Superior temporal gyrus (tissue), 1 donor: ENCODE measurements around the gene DPP3.
"Not testable (repeated sequence)": the region's sequence is repeated elsewhere in the genome, so short reads cannot be mapped to it uniquely, and the experiment has no call there.

ENCODE experiments used
- DNase-seq: peaks from one replicate; pipeline ENCODE4 v3.0.0-alpha.2; 2016; ENCODE audit errors: extremely low spot score

The DPP3 gene, protein sequence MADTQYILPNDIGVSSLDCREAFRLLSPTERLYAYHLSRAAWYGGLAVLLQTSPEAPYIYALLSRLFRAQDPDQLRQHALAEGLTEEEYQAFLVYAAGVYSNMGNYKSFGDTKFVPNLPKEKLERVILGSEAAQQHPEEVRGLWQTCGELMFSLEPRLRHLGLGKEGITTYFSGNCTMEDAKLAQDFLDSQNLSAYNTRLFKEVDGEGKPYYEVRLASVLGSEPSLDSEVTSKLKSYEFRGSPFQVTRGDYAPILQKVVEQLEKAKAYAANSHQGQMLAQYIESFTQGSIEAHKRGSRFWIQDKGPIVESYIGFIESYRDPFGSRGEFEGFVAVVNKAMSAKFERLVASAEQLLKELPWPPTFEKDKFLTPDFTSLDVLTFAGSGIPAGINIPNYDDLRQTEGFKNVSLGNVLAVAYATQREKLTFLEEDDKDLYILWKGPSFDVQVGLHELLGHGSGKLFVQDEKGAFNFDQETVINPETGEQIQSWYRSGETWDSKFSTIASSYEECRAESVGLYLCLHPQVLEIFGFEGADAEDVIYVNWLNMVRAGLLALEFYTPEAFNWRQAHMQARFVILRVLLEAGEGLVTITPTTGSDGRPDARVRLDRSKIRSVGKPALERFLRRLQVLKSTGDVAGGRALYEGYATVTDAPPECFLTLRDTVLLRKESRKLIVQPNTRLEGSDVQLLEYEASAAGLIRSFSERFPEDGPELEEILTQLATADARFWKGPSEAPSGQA

DNA sequence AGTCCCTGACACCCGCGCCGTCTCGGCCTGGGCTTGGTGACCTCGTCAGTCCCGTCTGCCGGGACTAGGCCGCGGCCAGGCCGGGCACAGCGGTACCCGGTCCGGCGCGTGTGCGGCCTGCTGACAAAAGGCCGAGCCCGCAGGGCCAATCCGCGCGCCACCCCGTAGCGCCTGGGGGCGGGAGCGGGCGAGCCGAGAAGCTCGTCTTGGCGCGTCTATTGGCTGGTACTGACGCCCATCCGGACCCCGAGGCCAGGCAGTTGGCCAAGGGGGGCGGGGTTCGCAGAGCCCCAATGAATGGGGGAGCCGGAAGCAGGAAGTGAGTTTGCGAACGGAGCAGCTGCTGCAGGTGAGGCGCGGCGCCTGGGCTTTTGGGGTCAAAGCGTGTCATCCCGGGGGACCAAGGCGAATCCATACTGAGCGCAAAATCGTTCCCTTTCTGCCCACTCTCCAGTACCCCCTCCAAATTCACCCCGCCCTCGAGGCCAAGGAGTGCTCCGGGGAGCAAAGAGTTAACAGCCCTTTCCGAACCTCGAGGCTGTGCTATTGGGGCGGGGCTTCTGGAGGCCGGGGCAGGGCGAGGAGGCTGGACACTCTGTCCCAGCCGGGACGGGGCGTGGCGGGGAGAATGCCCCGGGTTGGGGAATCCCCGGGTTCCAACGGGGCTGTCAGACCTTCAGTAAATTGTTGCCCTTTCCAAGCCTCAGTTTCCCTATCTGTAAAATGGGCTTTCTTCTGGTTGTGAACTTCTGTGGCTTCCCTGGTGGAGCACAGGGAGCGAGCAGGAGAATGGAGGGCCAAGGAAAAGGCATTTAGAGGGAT, at the start of gene DPP3:
Gene DPP3, plus strand, starts transcription at position 318 of the 822 bp plus-strand sequence. CDS start 1,767 bp downstream, outside the sequence.
- peak; percentile 98 for DNase-seq

DNA sequence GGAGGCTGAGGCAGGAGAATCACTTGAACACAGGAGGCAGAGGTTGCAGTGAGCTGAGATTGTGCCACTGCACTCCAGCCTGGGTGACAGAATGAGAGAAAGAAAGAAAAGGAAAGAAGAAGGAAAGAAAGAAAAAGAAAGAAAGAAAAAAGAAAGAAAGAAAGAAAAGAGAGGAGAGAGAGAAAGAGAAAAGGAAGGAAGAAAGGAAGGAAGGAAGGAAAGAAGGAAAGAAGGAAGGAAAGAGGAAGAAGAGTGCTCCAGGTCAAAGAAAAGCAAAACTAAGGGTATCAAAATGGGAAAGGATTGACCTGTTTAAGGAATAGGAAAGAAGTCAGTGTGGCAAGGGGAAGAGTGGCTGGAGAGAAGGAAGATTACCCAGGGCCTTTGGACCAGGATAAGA, 48.9 kb upstream of the DPP3 start:
- DNase-seq, result not testable (repeated sequence)

DNA sequence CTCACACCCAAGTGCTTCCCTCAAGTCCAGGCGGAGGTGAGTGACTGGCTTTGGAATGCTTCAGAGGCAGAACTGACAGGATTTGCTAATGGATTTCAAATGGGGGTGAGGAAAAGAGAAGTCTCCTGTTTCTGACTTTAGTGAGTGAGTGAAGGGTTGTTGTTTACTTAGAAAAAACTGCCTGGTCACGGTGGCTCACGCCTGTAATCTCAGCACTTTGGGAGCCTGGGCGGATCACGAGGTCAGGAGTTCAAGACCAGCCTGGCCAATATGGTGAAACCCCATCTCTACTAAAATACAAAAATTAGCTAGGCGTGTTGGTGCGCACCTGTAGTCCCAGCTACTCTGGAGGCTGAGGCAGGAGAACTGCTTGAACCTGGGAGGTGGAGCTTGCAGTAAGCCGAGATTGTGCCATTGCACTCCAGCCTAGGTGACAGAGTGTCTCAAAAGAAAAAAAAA, 48.3 kb upstream of the DPP3 start:
- not testable (repeated sequence) for DNase-seq

DNA sequence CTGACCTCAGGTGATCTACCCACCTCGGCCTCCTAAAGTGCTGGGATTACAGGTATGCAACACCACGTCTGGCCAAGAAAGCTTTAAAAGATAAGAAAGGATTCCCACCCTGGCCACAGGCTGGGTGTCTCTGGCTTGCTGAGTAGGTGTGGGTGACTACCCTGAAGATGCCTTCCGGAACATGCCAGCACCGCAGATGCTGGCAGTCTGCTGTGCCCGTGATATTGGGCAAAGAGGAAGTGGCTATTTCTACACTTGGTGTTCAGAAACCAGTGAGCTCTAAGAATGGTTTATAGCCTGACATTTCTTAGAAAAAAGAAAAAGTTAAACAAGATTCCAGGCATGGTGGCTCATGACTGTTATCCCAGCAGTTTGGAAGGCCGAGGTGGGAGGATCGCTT, 47.6 kb upstream of the DPP3 start:
- DNase-seq, result no peak

DNA sequence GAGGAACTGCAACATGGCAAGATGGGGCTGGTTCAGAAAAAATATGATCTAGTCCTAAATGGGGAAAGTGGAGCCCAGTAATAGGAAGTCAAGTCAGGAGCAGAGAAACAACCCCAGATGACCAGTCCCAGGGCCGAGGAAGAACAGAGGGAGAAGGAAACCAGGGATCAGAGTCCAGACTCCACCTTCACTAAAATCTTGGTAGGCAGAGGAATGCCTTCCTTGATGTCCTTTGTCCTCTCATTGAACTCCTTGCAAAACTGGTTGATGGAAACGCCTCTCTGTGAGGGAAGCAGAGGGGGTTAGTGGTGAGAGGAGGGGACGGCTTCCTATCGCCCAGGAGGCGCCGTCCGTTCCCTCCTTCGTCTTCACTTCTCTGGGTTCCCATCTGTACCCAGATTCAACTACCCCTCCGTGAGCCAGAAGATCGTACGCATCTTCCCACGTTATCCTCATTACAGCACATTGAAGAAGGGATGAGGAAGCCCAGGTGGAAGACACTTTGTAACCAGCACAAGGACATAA, 42.2 kb upstream of the DPP3 start:
- no peak for DNase-seq

DNA sequence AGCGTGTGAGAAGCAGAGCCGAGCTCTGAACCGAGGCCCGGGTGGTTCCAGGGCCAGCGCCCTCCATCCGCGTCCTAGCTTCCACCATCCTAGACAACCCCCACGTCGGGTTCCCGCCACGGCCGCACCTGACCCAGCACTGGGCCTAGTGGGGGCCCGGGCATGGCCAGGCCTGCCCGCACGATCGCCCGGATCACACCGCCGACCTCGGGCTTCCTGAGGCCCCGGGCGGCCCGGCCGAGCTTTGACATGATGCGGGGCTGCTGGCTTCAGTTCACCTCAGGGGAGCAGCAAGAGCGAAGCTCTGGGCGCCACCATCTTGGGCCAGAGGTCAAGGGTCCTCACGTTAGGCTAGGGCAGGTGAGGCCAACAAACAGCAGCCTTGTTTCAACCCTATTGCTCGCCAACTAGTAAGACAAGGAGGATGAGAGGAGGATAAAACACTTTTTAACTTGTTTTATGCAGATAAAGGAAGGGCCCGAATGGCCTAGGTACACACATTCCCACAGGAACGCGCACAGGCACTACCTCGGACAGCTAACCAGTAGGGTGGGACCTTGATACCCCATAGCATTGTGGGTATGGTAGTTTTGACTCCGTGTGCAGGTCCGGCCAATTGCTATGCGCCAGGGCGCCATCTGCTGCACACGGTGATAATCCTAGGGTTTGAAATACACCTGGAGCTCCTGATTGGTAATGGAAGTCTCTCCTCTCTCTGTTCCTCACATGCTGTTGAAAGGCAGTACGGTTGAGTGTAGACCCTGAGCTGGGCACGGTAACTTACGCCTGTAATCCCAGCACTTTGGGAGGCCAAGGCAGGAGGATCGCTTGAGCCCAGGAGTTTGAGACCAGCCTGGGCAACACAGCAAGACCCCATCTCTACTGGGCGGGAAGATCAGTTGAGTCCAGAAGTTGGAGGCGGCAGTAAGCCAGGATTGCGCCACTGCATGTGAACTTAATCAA, 41.4 kb upstream of the DPP3 start, which contains the start of gene MRPL11:
Gene MRPL11, minus strand, starts transcription at position 345 of the 963 bp plus-strand sequence. Its CDS starts 94 bp downstream, at position 251.
- DNase-seq, result peak; percentile 98

DNA sequence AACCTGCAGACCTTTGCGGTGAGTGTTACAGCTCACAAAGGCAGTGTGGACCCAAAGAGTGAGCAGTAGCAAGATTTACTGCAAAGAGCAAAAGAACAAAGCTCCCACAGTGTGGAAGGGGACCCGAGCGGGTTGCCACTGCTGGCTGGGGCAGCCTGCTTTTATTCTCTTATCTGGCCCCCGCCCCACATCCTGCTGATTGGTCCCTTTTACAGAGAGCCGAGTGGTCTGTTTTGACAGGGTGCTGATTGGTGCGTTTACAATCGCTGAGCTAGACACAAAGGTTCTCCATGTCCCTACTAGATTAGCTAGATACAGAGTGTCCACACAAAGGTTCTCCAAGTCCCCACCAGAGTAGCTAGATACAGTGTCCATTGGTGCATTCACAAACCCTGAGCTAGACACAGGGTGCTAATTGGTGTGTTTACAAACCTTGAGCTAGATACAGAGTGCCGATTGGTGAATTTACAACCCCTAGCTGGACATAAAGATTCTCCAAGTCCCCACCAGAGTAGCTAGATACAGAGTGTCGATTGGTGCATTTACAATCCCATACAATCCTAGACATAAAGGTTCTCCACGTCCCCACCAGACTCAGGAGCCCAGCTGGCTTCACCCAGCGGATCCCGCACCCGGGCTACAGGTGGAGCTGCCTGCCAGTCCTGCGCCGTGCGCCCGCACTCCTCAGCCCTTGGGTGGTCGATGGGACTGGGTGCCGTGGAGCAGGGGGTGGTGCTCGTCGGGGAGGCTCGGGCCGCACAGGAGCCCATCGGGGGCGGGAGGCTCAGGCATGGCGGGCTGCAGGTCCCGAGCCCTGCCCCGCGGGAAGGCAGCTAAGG, 39.9 kb upstream of the DPP3 start:
- DNase-seq, result not testable (repeated sequence)

DNA sequence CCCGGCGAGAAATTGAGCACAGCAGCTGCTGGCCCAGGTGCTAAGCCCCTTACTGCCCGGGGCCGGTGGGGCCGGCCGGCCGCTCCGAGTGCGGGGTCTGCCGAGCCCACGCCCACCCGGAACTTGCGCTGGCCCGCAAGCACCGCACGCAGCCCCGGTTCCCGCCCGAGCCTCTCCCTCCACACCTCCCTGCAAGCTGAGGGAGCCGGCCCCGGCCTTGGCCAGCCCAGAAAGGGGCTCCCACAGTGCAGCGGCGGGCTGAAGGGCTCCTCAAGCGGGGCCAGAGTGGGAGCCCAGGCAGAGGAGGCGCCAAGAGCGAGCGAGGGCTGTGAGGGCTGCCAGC, 39.3 kb upstream of the DPP3 start:
- not testable (repeated sequence) for DNase-seq

DNA sequence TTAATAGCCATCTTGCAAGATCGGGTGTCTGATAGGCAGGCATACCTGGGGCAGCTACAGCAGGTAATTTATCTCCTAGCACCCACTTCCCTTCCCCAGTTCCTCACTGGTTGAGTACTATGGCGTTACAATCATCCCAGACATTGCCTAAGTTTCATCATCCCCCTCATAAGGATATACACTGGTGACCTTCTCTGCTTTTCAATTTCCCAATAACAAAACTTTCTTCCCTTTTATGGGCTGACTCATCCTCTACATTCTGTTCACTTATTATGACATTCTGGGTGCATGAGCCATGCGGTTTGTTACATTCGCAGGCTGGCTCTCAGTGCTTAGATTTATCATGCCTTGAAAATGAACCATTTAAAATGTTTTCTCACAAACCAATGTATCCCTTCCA, 36.6 kb upstream of the DPP3 start:
- no peak for DNase-seq

DNA sequence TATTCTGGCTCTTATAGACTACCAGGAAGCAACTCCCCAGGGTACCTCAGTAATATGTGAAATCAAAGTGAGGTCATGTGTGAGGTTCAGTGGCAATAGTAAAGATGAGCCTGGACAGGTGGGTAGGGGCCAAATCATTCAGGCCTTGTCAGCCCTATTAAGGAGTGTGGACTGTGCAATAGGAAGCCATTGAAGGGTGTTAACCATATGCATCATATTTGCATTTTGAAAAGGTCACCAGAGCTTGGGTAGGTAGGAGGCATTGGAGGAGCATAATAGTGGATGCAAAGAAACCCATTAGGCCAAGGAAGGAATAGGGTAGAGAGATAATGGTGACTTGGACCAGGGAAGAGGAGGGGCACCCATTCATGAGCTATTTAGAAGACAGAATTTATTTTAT, 33.2 kb upstream of the DPP3 start:
- no peak for DNase-seq

DNA sequence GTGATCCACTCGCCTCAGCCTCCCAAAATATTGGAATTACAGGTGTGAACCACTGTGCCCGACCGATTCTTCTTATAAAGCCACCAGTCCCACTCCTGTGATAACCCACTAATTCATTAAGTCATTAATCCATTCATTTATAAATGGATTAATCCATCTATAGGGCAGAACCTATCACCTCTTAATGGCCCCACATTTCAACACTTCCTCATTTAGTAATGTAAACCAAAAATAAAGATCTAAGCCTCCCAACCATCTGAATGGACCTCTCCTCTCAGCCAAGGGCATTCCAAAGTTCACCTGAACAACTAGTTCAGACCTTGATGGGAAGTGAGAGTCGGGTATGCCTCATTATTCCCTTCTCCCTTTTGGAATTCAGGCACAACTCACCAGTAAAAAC, 31.7 kb upstream of the DPP3 start:
- DNase-seq, result no peak

DNA sequence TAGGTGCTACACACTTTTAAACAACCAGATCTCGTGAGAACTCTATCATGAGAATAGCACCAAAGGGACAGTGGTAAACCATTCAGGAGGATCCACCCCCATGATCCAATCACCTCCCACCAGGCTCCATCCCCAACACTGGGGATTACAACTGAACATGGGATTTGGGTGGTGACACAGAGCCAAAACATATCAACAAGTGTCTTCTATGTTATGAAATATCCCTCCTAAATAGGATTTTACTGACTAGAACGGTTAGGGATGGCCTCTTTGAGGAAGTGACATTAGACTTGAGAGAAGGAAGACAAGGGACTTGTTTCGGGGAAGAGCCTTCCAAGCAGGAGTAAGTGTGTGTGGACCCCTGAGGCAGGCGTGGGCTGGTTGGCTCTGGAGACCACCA, 29.7 kb upstream of the DPP3 start:
- no peak for DNase-seq

DNA sequence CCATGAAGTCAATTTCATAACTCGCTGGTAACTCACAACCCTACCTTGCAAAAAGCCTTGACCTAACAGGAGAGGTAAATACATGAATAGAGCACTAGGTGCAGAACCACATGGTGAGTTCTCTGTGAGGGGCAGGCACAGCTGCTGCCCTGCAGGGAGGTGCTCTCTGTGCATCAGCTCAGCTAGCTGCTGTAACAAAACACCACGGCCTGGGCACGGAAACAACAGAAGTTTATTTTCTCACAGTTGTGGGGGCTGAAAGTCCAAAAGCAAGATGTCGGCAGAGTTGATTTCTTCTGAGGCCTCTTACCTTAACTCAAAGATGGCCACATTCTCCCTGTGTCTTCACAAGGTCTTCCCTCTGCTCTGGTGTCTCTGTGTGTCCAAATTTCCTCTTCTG, 28.6 kb upstream of the DPP3 start:
- no peak for DNase-seq

DNA sequence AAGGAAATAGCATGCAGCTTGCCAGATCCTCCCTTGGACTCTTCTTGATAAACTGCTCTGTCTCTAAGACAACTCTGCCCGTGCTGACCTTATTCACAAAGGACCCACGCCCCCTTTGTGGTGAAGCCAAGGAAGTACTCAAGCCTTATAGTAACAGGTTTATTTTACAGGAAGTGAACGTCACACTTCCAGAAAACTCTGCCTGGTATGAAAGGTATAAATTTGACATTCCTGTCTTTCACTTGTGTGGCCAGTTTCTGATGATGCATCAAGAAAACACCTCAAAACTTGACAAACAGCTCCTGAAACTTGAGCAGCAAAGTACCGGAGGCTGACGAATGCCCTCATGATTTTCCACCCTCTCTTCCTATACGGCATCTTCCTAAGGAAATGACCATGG, 26.0 kb upstream of the DPP3 start:
- DNase-seq, result no peak

DNA sequence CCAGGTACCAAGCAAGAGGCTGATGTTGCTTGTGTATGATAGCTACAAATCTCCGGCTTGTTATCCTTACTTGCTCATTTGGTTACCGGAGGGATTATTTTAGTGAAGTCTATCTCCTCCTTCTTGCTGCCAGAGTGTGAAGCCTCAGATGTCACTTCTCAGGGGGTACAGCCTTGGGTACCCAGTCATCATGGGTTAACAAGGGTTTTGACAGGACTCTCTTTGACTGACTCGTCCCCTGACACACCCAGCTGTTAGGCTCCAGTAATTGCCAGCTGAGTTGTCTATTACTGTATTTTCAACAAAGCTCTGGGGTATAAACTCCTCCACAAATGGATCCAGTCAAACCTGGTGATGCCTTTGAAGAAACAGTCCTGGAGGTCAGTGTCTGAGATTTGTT, 25.4 kb upstream of the DPP3 start:
- no peak for DNase-seq

DNA sequence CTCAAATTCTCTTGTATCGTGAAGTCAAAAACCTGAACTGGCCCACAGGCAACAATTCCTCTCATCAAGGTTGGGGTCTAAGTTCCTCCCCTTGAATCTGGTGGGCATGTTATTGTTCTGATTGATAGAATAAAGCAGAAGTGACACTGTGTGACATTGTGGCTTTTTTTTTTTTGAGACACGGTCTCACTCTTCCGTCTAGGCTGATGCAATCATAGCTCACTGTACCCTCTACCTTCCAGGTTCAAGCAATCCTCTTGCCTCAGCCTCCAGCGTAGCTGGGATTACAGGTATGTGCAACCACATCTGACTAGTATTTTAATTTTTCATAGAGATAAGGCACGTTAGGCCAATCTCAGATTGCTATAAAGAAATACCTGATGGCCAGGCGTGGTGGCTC, 22.4 kb upstream of the DPP3 start:
- DNase-seq, result no peak

DNA sequence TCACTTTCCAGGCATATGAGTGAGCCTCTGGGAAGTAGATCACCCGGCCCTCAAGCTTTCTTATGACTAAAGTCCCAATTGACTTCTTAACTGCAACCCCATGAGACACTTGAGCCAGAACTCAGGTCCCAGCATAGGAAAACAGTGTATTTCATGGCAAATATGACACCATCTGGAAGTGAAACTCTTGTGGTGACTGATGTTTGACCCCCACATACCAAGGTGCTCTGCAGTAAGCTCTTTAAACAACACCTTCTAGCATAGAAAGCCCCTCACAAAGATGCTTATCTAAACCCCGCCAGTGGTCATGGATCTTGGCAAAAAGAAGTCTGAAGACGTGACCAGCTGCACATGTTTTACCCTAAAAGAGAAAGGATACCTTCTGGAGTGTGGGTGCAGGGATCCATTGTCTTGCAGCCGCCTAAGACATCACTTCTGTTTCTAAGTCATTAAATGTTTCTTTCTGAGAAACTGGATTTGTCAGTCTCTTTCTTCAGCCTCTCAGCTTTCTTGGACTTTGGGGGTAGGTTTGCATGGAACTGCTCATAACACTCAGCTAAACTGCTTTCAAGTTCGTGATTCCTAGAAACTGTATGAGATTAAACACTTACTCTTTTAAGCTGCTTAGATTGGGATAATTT, 21.0 kb upstream of the DPP3 start:
- no peak for DNase-seq

DNA sequence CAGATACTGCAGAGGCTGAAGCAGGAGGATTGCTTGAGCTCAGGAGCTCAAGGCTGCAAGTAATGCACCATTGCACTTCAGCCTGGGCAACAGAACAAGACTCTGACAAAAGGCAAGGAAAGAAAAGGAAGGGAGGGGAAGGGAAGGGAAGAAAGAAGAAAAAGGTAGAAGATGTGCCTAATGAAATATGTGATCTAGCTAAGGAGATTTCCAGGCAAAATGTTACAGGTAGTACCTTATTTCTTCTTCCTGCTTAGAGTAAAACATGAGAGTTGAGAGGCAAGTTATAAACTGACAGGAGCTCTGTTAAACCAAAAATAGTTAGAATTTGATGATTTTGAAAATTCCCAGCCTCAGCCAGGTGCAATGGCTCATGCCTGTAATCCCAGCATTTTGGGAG, 18.2 kb upstream of the DPP3 start:
- DNase-seq, result no peak

DNA sequence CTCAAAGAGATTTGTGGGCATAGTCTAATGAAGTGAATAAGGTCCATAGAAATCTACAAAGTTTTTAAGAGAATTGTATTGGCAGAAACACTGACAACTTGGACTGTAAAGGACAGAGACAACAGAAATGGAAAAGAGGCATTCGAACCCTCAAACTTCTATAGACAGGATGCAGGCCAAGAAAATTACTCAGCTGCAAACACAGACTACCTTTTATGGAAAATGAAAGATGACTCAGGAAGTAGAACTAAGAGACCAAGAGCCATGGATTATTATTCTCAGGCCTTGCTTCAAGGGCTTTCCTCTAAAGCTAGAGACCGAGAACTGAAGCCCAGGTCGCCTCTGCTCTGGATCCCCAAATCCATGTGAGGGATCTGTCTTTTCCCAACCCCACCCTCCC, 17.3 kb upstream of the DPP3 start:
- no peak for DNase-seq
